HL-60 (cell line): ENCODE data around the gene SCYL2.

Experiments
- SPI1 ChIP-seq: IDR thresholded peaks from 2 replicates; pipeline ENCODE4 v1.6.1; 2012; ENCODE audit warnings: low read depth, mild to moderate bottlenecking, borderline replicate concordance
- TF ChIP-seq, protein P1 (sequence below): IDR thresholded peaks from one replicate; pipeline ENCODE4 v1.5.1; 2011; ENCODE audit warnings: low read length, control low read depth, inconsistent platforms; ENCODE audit not compliant: insufficient read depth

DNA sequence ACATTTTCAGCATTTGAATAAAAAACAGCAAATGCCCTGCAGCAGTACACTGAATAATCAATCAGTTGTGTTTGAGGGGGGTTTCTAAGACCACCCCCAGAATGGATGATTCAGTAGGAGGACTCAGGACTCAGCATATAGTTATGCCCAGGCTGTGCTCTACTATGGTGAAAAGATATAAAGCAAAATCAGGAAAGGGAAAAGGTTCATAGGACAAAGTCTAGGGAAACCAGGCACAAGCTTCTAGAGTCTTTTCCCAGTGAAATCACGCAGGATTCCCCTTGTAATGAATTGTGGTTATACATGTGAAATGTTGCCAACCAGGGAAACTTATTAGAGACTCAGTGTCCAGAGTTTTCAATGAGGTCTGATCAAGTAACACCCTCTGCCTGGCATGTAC lies 64.9 kb downstream of the SCYL2 start:
- TF ChIP-seq, protein P1, sequence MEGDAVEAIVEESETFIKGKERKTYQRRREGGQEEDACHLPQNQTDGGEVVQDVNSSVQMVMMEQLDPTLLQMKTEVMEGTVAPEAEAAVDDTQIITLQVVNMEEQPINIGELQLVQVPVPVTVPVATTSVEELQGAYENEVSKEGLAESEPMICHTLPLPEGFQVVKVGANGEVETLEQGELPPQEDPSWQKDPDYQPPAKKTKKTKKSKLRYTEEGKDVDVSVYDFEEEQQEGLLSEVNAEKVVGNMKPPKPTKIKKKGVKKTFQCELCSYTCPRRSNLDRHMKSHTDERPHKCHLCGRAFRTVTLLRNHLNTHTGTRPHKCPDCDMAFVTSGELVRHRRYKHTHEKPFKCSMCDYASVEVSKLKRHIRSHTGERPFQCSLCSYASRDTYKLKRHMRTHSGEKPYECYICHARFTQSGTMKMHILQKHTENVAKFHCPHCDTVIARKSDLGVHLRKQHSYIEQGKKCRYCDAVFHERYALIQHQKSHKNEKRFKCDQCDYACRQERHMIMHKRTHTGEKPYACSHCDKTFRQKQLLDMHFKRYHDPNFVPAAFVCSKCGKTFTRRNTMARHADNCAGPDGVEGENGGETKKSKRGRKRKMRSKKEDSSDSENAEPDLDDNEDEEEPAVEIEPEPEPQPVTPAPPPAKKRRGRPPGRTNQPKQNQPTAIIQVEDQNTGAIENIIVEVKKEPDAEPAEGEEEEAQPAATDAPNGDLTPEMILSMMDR: no peak
- TF ChIP-seq SPI1: no peak
